OCI-LY7 (cell line): ENCODE measurements around the gene ESYT2.

Experiments used
- EZH2phosphoT487 ChIP-seq: fragments of 200-600 bp; sonication (generic); IDR thresholded peaks from 2 replicates; pipeline ENCODE4 v1.6.1; 2018; ENCODE audit warnings: low read depth, borderline replicate concordance, mild to moderate bottlenecking, mixed run types, antibody characterized with exemption, low read length, moderate library complexity, mixed read lengths
- TF ChIP-seq, protein P1 (sequence below): fragments of 200-600 bp; sonication (generic); conservative IDR thresholded peaks from 2 replicates; pipeline ENCODE4 v1.5.1; 2014; ENCODE audit warnings: mild to moderate bottlenecking, antibody characterized with exemption, low read length, moderate library complexity, mixed read lengths

GRCh38 chr7:158861936-158862704 is 32.8 kb upstream of the ESYT2 start:
- TF ChIP-seq, protein P1, sequence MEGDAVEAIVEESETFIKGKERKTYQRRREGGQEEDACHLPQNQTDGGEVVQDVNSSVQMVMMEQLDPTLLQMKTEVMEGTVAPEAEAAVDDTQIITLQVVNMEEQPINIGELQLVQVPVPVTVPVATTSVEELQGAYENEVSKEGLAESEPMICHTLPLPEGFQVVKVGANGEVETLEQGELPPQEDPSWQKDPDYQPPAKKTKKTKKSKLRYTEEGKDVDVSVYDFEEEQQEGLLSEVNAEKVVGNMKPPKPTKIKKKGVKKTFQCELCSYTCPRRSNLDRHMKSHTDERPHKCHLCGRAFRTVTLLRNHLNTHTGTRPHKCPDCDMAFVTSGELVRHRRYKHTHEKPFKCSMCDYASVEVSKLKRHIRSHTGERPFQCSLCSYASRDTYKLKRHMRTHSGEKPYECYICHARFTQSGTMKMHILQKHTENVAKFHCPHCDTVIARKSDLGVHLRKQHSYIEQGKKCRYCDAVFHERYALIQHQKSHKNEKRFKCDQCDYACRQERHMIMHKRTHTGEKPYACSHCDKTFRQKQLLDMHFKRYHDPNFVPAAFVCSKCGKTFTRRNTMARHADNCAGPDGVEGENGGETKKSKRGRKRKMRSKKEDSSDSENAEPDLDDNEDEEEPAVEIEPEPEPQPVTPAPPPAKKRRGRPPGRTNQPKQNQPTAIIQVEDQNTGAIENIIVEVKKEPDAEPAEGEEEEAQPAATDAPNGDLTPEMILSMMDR: no peak
- no peak for TF ChIP-seq EZH2phosphoT487
